GM19452 (cell line): Measurements from ENCODE around the gene SPATA2.
A peak's percentile ranks its signal among the peaks of the same experiment; 100 is the strongest.

ENCODE experiments used
- ATAC-seq: cut with Tn5 transposase; IDR thresholded peaks from one replicate; pipeline ENCODE4 v1.9.1; 2021; ENCODE audit not compliant: unreplicated experiment

SPATA2 gene

DNA sequence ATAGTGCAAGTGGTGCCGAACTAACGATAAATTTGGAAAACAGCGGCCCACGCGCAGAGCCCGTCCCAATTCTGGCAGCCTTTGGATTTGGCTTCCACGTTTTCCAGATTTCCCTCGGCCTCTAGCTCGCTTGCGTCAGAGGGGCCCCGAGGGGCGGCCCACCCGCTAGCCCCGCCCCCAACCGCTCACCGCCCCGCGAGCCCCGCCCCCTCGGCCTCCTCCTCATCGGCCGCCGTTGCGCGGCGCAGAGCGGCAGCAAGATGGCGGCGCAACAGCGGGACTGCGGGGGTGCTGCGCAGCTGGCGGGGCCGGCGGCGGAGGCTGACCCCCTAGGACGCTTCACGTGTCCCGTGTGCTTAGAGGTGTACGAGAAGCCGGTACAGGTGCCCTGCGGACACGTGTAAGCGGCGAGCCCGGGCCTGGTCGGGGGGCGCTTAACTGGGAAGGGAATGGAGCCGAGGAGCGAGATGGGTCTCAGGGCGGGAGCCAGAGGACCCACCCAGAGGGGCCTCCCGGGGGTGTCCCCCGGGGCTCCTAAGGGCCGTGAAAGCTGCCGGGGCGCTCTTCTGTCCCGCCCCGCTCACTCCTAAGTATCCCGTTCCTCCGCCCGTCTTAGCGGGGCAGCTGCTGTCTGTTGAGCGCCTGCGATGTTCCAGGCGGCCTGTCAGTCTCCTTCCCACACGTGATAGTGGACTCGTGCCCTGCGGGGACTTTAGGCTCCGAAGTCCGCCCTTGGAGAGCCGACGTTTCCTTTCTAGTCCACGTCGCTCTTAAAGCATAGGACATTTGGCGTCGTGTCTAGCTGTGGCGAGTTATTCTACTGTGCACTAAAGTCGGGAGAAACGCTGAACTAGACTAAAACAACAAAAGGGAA is 21.1 kb upstream of the SPATA2 start, which contains the start of gene RNF114:
RNF114 (plus strand) TSS at position 245 of the 874 bp plus-strand sequence; CDS start at position 261, 16 bp downstream.
- peak; percentile 64 for ATAC-seq

DNA sequence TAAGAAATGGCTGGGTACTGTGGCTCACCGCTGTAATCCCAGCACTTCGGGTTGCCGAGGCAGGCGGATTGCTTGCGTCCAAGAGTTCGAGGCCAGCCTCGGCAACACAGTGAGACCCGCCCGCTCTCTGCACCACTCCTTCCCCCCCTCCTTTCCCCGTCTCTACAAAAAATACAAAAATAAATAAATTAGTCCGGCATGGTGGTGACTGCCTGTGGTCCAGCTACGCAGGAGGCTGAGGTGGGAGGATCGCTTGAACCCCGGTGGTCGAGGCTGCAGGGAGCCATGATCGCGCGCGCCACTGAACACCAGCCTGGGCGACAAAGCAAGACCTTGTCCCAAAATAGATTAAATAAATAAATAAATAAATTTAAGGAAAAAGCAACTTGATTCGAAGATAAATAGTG is 20.4 kb upstream of the SPATA2 start:
- no peak for ATAC-seq

DNA sequence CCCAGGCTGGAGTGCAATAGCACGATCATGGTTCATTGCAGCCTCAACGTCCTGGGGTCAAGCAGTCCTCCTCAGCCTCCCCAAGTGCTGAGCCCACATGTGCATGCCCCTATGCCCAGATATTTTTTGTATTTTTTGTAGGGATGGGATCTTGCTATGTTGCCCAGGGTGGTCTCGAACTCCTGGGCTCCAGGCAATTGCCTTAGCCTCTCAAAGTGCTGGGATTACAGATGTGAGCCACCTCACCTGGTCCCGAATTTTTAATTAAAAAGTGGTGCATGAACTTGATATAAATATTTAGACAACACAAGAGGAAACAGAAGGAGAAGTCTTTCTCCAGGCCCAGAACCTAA is 13.8 kb upstream of the SPATA2 start:
- ATAC-seq: no peak

DNA sequence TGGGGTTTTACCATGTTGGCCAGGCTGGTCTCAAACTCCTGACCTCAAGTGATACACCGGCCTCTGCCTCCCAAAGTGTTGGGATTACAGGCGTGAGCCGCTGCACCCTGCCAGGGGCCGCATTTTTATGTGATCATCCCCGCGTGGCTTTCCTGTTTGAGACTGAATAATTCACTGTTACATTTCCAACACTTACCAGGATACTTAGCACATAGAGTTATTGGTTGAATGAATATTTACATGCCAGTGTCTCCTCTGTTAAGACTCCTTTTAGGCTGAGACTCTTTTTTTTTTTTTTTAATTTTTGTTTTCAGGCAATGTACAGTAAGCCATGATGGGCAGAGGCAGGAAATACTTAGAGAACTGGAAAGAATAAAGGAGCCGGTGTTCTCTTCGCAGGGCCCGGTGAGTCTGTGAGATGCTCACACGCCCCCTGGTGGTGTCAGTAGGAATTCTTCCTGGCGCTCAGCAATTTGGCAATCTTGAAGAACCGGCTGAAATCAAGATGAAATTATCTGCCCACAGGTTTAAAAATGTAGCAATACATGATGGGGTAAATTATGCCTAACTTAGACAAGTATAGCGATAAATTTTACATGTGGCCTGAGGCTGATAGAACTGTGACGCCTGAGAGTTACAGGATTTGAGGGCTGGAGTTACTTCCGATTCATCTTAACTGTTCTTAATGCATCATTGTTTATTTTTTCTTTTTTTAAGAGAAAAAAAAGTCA is 13.2 kb upstream of the SPATA2 start:
- ATAC-seq: no peak

DNA sequence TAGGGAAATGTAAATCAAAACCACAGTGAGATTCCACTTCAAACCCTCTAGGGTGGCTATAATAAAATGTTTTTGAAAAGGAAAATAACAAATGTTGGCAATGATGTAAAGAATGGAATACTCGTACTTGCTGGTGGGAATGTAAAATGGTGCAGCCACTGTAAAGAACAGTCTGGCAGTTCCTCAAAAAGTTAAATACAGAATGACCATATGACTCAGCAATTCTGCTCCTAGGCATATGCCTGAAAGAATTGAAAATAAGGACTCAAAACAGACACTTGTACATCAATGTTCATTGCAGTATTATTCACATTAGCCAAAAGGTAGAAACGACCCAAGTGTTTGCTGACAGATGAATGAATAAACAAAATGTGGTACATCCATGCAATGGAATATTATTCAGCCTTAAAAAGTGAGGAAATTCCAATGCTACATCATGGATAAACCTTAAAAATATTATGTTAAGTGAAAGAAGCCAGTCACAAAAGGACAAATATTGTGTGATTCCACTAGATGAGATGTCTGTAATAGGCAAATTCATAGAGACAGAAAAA is 10.6 kb upstream of the SPATA2 start:
- ATAC-seq: no peak

DNA sequence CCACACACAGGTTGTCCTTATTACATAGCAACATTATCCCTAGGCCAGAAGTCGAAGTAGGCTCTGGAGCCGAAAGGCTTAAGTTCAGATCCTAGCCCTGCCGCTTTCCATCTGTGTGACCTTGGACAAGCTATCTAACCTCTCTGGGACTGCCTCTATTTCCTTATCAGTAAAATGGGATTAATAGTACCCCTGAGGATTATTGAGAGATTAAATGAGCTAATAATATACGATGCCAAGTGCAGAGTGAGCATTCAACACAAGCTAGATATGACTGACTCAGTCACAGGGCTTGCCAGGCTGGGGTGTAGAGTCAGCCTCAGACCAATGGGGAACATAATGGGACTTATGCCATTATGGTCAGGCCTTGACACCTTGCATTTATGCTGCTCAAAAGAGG is 8.9 kb upstream of the SPATA2 start:
- no peak for ATAC-seq

DNA sequence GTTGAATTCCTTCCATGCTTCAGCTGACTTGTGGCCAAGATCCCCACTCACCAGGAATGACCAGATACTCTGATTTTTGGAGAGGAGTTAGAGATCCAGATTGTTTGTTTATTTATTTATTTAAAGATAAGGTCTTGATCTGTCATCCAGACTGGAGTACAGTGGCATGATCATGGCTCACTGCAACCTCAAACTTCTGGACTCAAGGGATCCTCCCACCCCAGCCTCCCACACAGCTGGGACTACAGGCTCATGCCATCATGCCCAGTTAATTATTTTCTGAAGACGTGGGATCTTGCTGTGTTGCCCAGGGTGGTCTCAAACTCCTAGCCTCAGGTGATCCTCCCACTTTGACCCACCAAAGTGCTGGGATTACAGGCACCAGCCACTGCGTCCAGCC is 4.1 kb upstream of the SPATA2 start:
- no peak for ATAC-seq

DNA sequence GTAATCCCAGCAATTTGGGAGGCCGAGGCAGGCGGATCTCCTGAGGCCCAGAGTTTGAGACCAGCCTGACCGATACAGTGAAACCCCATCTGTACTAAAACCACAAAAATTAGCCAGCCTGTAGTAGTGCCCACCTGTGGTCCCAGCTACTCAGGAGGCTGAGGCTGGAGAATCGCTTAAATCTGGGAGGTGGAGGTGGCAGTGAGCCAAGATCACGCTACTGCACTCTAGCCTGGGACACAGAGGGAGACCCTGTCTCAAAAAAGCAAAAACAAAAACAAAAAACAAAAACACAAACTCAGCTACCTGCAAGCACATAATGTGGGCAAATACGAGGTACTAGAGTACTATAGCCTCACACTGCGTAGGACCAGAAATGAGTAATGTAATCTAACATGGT is 3.7 kb upstream of the SPATA2 start:
- no peak for ATAC-seq

DNA sequence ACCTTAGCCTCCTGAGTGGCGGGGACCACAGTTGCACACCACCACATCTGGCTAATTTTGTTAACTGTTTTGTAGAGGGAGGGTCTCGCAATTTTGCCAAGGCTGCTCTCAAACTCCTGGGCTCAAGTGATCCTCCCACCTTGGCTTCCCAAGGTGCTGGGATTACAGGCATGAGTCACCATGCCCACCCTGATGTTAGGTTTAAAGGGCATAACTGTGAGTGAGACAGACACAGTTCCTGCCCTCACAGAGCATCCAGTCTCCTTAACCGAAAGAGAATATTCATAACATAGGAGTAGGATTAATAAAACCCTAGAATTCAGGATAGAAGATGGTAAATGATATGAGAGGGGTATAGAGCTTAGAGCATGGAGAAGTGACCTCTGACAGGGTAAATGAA is 3.1 kb upstream of the SPATA2 start:
- no peak for ATAC-seq

DNA sequence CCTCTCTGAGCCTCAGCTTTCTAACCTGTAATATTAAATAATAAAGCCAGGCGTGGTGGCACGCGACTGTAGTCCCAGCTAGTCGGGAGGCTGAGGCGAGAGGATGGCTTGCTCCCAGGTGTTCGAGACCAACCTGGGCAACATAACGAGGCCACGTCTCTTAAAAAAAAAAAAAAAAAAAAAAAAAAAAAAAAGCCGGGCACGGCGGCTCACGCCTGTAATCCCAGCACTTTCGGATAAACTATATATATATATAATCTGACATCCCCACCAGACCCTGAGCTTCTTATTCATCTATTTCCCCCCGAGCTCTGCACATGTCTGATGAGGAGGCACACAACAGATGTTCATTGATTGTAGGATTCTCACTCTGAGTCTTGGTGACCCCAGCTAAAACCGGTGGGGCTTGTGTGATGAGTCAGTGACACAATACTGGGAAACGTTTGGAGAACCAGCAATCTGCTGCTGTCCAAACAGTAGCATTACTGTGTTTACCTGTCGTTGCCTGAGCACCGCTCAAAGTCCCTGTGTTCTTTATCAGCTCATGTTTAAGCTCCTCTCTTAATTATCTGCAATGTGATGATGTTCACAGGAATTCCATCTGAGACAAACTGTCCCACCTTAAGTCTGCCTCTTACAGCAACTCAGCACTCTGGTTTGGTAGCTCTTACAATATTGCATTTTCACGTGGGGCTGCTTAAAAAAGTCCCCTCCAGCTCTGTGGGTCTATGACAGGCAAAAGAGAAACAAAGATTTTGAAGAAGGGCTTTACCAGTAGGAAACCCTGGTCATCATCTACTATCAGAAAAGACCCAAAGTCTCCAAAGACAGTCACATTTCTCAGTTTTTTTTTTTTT is 1.0 kb upstream of the SPATA2 start:
- ATAC-seq: no peak

DNA sequence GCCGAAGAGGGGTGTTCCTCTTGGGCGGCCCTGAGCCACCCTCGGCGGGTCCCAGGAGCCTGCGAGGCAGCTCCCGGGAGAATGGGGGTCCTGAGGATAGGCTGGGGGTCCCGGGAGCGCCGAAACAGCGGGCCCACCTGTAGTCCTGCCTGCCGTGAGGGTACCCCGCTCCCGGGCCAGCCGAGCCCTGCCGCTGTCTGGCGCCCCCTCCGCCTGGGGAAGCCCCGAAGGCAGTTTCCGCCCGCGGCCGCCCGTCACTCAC is 280 bp downstream of the SPATA2 start:
- peak; percentile 43 for ATAC-seq

DNA sequence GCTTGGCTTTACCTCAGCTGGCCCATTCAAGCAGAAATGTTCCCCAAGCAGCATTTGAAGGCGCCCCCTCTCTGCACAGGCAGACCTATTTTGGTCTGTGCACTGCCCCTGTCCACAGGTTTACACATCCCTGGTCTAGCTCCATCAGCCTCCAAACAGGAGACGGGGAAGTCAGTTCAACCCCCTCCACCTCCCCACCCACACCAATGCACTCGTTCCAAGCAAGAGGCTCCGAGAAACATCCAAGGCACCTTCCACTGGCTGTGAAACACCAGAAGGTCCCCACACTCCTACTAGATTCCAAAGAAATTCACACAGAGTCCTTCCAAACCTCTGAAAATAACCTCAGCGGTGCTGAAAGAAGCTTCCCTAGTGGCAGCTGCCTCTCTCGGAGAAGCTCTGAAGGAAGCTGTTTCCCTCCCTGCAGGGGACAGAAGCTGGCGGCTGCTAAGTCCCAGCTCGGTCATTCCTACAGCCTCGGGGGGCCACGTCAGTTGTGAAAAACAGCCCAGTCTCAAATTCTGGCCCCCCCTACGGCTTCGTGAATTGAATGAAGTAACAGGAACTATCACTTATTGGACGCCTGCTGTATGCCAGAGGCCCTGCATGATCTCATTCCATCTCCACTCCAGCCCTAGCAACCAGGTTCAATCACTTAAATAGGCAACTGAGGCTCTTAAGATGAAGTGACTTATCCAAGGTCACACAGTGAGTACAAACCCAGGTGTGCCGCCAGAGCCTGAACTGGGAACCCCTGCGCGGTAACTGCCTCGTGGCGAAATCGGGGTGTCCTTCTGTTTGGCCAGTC is 815 bp downstream of the SPATA2 start:
- no peak for ATAC-seq

DNA sequence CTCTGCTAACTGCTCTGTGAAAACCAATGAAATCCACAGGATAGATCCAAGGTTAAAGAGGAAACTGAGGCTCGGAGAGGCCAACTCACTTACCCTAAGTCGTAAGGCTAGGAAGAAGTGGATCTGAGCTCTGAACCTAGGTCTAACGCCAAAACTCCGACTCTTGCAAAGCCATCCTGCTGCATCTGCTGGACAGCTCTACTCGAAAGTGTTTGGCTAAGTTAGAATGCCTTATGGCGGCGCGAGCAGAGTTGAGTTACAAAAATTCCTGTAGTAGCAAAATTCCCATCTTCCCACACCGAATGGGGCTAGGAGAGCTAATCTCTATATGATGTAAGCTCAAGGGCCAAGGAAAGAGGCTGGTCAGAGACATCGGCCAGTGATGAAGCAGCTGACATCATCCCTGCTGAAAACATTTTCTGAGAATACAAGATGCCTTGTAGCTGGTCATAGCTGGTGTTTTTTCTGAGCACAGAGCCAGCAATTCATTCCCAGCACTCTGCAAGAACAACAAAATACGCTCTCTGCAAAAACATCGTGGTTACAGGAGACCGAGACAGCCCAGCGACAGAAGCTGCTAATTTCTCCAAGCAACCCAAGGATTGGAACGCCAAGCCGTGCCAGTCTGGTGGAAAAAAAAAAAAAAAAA is 1.8 kb downstream of the SPATA2 start:
- ATAC-seq: no peak

DNA sequence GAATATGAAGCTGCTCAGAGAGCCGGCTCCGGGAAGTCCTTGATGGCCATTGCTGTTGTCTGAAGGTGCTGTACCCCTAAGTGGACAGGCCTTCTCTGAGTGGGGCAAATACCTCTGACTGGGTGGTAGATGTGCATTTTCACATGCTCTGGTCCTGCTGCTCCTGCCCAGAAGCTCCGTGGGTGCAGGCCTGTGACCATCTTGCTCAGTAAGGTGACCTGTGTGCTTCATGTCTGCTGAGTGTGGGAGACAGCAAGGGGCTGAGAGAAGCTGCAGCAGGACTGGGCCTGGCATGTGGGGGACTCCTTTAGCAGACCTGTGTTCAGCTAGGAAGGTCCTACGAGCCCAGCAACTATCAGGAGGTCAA is 5.0 kb downstream of the SPATA2 start:
- no peak for ATAC-seq

DNA sequence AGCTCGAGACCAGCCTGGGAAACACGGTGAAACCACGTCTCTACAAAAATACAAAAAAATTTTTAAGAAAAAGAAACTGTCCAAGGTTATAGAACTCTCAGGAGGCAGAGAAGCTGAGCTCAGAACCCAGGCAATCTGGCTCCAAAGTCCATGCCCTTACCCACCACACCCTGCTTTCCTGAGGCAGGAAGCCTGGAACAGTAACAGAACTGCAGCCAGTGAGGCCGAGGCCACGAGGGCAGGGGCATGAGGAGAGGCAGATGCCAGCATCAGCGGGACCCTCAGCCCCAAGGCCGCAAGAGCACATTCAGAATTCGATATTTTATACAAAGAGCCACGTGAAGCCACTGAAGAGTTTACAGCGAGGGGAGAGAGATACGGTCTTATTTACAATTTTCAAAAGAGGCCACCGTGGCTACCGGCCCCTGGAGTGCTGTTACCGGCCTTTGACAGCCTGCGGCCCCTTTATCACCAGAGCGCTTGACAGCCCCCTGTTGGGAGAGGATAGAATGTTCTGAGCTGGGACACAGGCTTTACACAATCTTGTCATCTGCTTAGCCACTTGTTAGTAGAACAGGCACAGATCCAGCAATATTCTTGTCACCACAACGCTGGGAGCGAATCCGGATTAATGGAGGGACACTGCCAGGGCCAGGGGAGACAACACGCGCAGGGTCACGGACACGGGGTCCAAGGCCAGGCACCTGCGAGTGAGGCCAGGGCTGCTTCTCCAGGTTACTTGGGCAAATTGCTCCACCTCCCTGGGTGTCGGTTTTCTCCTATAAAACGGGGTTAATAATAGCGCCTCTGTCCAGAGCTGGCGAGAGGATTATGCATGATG is 5.6 kb downstream of the SPATA2 start:
- ATAC-seq: no peak

DNA sequence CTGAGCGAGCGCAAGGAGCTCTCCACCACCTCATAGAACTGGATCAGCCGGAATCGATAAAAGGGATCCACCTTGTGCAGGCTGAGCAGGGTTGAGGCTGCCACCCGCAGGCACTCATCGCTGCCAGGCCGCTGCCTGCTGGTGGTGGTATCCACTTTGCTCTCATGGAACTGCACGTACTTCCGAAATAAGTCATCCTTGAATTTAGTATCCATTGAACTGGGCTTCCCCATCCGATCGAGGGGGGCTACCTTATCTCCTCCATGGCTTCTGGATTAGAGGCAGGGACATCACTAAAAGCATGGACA is 7.1 kb downstream of the SPATA2 start:
- ATAC-seq: no peak

DNA sequence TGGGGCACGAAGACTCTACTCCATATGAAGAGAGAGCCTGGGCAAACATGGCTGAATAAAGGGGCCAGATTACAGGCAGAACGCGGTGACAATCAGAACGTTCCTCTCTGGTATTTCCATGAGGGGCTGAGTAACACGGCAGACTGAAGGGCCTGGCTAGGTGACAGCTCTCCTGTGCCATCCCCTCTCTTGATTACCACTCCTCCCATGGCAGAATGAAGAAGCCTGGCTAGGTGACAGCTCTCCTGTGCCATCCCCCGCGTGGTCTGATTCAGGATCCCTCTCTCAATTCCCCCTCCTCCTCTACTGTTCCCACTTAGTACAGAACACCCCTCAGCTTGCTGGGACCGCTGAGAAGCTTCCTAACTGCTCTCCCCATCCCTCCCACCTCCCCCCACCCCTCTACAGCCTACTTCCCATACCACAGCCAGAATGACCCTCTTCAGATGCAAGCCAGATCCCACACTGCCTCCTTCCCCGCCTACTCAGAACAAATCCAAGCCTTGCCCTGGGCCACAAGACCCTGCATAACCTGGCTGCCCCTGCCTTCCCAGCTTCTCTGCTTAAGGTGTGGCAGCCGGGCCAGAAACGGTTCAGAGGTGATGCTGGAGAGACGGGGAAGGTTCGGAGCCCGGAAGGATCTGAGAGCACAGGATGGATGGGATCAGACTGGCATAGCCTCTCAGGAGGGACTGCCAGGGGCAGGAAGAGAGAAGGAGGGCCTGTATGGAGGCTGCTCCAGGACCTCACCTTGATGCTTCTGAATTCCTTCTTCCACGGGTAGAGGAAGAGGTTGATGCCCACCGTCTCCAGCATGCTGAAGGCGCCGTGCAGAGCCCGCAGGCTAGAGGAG is 7.7 kb downstream of the SPATA2 start:
- no peak for ATAC-seq

DNA sequence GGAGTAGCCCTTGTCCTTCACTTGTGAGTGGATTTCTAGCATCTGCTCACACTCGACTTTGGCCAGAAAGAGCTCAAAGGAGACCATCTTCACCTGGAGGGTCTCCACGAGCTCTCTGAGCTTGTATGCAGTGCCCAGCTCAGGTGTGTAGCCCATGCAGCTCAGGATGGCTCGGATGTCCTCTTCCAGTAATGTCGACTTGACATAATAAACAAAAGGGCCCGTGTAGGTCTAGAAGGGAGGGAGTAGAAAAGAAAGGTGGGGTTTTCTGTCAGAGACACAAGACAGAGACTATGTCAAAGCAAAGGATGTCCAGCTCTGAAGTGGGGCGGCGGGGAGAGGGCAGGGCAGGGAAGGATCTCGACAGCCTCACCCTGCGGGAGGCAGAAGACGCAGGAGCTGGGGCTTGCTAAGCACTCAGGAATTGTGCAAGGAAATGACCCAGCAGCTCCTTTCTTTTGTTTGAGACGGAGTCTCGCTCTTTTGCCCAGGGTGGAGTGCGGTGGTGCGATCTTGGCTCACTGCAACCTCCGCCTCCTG is 8.6 kb downstream of the SPATA2 start:
- ATAC-seq: no peak
